ENCODE measurements around the gene HOXB5.

The HOXB5 gene

DNA sequence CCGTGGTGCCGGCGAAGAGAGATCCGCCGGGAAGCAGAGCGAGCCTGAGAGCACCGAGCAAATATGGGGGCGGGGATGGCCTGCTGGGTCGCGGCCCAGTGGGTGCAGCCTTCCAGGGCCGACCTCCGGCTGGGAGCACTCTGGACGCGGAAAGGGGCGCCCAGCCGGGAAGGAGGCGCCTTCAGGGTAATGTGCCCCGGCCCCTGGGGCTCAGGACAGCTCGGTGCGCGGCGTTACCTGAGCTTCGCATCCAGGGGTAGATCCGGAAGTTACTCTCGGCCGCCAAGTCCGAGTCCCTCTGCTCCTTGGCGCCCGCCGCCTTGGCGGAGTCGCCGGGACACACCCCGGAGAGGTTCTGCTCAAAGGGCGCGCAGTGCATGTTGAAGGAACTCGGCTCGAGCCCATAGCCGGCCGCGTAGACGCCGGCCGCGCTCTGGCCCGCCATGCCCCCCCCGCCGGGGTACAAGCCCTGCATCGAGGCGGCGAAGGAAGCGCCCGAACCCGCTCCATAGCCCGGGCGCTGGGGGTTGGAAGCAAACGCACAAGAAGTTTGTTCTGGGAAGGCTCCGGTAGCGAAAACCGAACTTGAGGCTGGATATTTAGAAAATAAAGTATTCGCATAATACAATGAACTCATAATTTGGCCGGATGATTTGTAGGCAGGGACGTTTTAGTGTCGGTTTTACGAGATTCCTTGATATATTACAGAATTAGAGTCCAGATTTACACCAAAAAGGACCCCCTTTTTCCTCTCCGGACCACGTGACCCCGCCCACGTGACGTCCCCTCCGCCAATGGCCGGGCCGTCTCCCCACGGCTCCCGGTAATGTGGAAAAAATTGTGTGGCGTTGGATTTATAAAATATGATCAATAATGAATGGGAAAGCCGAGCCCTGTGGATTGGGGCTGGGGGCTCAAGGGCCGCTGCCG is 17.0 kb upstream of the HOXB5 start, which contains the start of gene HOXB7:
Gene HOXB7, minus strand, starts transcription at position 736 of the 930 bp plus-strand sequence. Its CDS starts 99 bp downstream, at position 637.
- DNase-seq (ENCODE audit: low read depth in 2 of 2) = no peak
- TF ChIP-seq, protein P1, sequence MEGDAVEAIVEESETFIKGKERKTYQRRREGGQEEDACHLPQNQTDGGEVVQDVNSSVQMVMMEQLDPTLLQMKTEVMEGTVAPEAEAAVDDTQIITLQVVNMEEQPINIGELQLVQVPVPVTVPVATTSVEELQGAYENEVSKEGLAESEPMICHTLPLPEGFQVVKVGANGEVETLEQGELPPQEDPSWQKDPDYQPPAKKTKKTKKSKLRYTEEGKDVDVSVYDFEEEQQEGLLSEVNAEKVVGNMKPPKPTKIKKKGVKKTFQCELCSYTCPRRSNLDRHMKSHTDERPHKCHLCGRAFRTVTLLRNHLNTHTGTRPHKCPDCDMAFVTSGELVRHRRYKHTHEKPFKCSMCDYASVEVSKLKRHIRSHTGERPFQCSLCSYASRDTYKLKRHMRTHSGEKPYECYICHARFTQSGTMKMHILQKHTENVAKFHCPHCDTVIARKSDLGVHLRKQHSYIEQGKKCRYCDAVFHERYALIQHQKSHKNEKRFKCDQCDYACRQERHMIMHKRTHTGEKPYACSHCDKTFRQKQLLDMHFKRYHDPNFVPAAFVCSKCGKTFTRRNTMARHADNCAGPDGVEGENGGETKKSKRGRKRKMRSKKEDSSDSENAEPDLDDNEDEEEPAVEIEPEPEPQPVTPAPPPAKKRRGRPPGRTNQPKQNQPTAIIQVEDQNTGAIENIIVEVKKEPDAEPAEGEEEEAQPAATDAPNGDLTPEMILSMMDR (IDR thresholded peaks at IDR 0.05; ENCODE audit: low read depth, low read length) = no peak
- H3K4me3 ChIP-seq (replicated peaks in 1 of 2; ENCODE audit: low read depth in 2 of 2, low read length in 2 of 2) = peak within 1 kb of the TSS in 1 of 2 donors; percentile 21

DNA sequence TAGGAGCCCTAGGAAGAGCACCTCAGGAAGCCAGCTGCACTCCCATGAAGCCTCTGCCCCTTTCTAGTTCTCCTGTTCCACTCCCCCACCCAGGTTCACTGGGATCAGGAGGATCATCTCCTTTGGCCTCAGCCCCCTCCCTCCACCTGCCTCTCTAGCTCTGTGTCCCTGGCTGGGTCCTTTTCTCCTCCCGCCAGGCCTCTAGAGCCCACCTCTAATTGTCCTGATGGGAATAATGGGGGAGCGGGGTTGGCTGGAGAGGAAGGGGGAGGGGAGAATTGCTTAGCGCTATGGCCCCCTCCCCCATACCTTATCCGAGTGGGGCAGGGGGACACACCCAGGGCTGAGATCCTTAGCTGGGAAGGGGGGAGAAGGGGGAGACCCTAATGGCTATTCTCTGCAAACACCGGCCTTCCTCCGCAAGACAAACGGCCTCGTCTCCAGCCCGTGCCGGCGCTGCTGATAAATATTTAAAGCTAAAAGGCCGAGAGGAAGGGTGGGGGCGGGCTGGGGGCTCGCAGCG is 16.2 kb upstream of the HOXB5 start:
- H3K4me3 ChIP-seq (replicated peaks in 1 of 2; ENCODE audit: low read depth in 2 of 2, low read length in 2 of 2) = no peak overlapping the region
- no peak for DNase-seq (ENCODE audit: low read depth in 2 of 2)
- TF ChIP-seq, protein P1 (IDR thresholded peaks at IDR 0.05; ENCODE audit: low read depth, low read length) = no peak

DNA sequence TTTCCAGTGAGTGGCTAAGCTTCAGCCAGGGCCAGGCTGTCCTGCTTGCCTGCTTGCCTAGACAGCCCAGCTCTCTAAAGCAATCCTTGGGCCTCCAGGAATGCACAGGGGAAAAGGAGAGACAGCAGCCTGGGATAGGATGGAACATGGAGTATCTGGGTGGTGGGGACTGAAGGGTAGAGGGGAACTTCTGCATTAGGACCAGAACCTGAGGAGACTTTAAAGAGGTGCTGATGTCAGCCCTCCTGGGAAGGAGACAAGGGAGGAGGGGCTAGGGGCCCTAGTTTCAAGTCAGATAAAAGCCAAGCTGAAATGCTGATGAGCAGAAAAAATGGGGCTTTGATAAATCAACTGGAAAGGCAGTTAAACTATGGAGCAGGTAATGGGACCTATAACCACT is 15.5 kb upstream of the HOXB5 start:
- no peak for DNase-seq (ENCODE audit: low read depth in 2 of 2)
- H3K4me3 ChIP-seq (replicated peaks in 1 of 2; ENCODE audit: low read depth in 2 of 2, low read length in 2 of 2) = no peak overlapping the region
- TF ChIP-seq, protein P1 (IDR thresholded peaks at IDR 0.05; ENCODE audit: low read depth, low read length) = no peak

DNA sequence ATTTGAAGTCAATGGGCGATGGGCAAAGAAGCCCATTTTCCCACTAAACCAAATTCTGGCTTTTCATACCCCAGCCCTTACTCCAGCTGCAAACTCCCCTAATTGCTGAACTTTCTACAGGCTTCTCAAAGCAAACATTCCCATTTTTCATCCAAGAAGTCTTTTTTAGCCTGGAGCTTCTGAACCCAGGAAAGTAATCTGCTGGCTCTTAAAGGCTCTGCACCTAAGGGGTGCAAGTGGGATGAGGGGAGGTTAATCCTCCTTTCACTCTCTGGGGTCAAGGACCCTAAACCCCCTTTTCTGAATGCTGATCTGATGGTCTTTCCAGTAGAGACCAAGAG is 14.9 kb upstream of the HOXB5 start:
- H3K4me3 ChIP-seq (replicated peaks in 1 of 2; ENCODE audit: low read depth in 2 of 2, low read length in 2 of 2) = no peak overlapping the region
- TF ChIP-seq, protein P1 (IDR thresholded peaks at IDR 0.05; ENCODE audit: low read depth, low read length) = no peak
- DNase-seq (ENCODE audit: low read depth in 2 of 2) = no peak

DNA sequence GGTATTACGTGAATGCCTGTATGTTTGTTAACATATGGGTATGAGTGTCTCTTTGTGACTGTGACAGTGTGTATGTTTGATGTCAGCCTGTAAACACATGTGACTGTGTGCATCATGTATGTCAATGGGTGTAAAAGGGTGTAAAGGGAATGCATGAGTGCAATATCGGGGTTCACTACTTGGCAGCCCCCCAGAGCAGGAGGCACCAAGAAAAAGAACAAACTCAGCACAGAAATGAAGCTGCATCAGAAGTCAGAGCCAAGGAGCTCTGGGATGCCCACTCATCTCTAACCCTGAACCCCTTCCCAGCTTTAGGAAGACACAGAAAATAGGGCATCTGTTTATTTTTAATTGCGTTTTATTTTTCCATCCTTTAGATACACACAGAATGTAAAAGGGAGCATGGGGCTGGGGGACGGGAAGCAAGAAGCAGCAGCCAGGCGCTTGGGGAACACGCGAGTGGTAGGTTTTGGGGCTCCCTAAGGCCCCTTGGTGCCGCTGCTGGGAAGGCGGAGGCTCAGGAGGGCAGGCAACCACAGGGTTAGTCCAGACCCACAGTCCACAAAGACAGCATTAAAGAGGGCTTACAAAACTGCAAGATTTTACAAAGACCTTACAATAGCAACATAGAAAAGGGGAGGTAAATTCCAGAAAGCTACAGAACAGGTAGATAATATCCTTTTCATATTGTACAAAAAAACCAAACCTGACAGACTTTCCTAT is 13.5 kb upstream of the HOXB5 start:
- no peak for DNase-seq (ENCODE audit: low read depth in 2 of 2)
- TF ChIP-seq, protein P1 (IDR thresholded peaks at IDR 0.05; ENCODE audit: low read depth, low read length) = no peak
- H3K4me3 ChIP-seq (replicated peaks in 1 of 2; ENCODE audit: low read depth in 2 of 2, low read length in 2 of 2) = no peak overlapping the region

DNA sequence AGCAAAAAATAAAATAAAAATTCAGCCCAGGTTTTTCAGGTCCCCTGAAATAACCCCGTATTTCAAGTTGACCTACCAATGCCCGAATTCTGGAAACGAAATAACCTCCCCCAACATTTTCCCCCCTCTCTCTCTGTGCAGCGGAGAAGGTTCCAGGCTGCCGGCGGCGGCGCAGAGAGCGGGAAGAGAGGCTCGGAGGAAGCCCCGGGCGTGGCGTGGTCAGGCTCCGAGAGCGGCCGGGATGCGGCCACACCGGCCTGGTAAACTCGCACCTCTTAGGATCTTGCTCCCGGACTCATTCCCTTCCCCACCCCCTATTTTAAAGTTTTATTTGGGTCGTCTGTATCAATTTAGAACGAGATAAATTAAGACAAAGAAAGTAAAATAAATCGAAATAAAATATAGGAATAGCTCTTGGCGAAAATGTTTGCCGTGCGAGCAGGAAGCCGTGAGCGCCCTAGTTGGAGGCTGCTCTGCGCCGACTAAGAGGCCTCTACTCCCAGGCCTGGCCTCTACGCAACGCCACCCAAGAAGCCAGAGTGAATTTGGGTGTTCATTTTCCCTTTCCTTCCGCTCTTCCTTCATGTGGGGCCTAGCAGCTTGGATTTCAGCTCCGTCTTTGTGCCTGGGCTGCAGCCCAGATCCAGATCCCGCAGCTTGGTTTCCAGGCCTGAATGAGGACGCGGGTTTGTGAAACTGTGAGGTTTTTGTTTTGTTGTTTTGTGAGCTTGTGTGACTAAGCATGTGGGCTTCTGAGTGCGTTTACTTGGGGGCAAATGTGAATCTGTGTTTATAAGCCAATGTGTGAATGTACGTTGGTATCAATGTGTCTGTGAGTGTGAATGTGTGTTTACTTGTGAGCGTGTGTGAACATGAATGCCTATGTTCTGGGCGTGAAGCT is 12.7 kb upstream of the HOXB5 start:
- no peak overlapping the region for H3K4me3 ChIP-seq (replicated peaks in 1 of 2; ENCODE audit: low read depth in 2 of 2, low read length in 2 of 2)
- no peak for DNase-seq (ENCODE audit: low read depth in 2 of 2)
- TF ChIP-seq, protein P1 (IDR thresholded peaks at IDR 0.05; ENCODE audit: low read depth, low read length) = no peak

Data from cardiac fibroblast (primary cell).